Body of pancreas (tissue), 4 donors: ENCODE measurements around the gene TMPRSS5.

Experiments
- CTCF ChIP-seq, 7 experiments: fragments of 450-650 bp in 4 of 7; fragments of 200-600 bp in 3 of 7; sonication (generic) in 3 of 7; IDR thresholded peaks; one replicate each; pipeline ENCODE4 v1.5.1; 2016 to 2019; ENCODE audit warnings: antibody characterized with exemption in 7 of 7
- POLR2A ChIP-seq, 3 donors: fragments of 450-650 bp; IDR thresholded peaks; one replicate each; pipeline ENCODE4 v1.6.1; 2016; ENCODE audit warnings: antibody characterized with exemption in 3 of 3, mild to moderate bottlenecking in 2 of 3

- TF ChIP-seq CTCF (IDR thresholded peaks at IDR 0.05) (no peak), POLR2A (IDR thresholded peaks at IDR 0.05) (no peak)
These were observed 63.0 kb downstream of the TMPRSS5 start for GRCh38 chr11:113643006-113643585.
